ENCODE data around the gene SCEL.

SCEL gene

GRCh38 chr13:77693449-77693940 lies 158.0 kb downstream of the SCEL start:
- no peak for TF ChIP-seq CTCF (IDR thresholded peaks at IDR 0.05; ENCODE audit: low read depth, low read length)
- no peak for DNase-seq (ENCODE audit: extremely low read depth, low read depth)

All from AG09319 (cell line).